A673 (cell line): ENCODE measurements around the gene RAX2. TPM values are rescaled to one million over a fixed set of nuclear protein-coding genes. Genes with fewer than 3 reads are reported as not detected.

Experiments used
- BruUV-seq: library from RNA; stranded (reverse); fragments of 400-500 nt; replicated peaks from 2 replicates; lab custom pipeline; 2021; lab: Mats Ljungman, UMichigan
- CTCF ChIA-PET: fragments of 300-600 bp; sonication (Branson Sonifier 250); formaldehyde crosslinking; loops from one replicate; lab custom pipeline; 2022; ENCODE audit warnings: antibody characterized with exemption; lab: Charles Lee
- POLR2A ChIA-PET: fragments of 300-600 bp; sonication (Branson Sonifier 250); formaldehyde crosslinking; loops from one replicate; lab custom pipeline; 2022; ENCODE audit warnings: antibody characterized with exemption; ENCODE audit not compliant: low non-redundant PET; lab: Charles Lee
- DNase-seq: peaks from one replicate; pipeline ENCODE4 v3.0.0-alpha.2; 2015; ENCODE audit warnings: low spot score
- H3K27ac ChIP-seq: fragments of 200-600 bp; sonication (generic); 2 replicates; pipeline ENCODE4 v1.5.1; 2016; ENCODE audit warnings: mixed run types, low read depth, mild to moderate bottlenecking, mixed read lengths, antibody characterized with exemption, low read length; ENCODE audit not compliant: poor library complexity, severe bottlenecking
- H3K27me3 ChIP-seq: fragments of 200-600 bp; sonication (generic); replicated peaks from 2 replicates; pipeline ENCODE4 v1.6.1; 2017; ENCODE audit warnings: mixed run types, low read depth, mild to moderate bottlenecking, mixed read lengths, antibody characterized with exemption, low read length; ENCODE audit not compliant: insufficient read depth, poor library complexity
- H3K36me3 ChIP-seq: fragments of 200-600 bp; sonication (generic); 2 replicates; pipeline ENCODE4 v1.6.1; 2016; ENCODE audit warnings: mixed run types, mild to moderate bottlenecking, mixed read lengths, antibody characterized with exemption, low read length; ENCODE audit not compliant: insufficient read depth, poor library complexity, severe bottlenecking
- H3K4me1 ChIP-seq: fragments of 200-600 bp; sonication (generic); 2 replicates; pipeline ENCODE4 v1.6.1; 2017; ENCODE audit warnings: mixed run types, mild to moderate bottlenecking, mixed read lengths, antibody characterized with exemption, low read length; ENCODE audit not compliant: insufficient read depth, poor library complexity, severe bottlenecking
- H3K4me3 ChIP-seq: fragments of 200-600 bp; sonication (generic); 2 replicates; pipeline ENCODE4 v1.5.1; 2016; ENCODE audit warnings: low read depth, mixed run types, mild to moderate bottlenecking, mixed read lengths, low read length; ENCODE audit not compliant: poor library complexity, severe bottlenecking
- H3K9me3 ChIP-seq: fragments of 200-600 bp; sonication (generic); 2 replicates; pipeline ENCODE4 v1.6.1; 2016; ENCODE audit warnings: mixed run types, low read depth, mild to moderate bottlenecking, mixed read lengths, antibody characterized with exemption, low read length; ENCODE audit not compliant: poor library complexity, severe bottlenecking
- CTCF ChIP-seq: fragments of 300-800, 200-600 bp; sonication (generic); conservative IDR thresholded peaks from 2 replicates; pipeline ENCODE4 v1.5.1; 2017; ENCODE audit warnings: low read depth, mild to moderate bottlenecking, antibody characterized with exemption, low read length, moderate library complexity, mixed read lengths
- EZH2 ChIP-seq: fragments of 200-600 bp; sonication (generic); IDR thresholded peaks from 2 replicates; pipeline ENCODE4 v1.6.1; 2017; ENCODE audit warnings: borderline replicate concordance, low read depth, mild to moderate bottlenecking, mixed read lengths, antibody characterized with exemption, low read length; ENCODE audit not compliant: poor library complexity, severe bottlenecking
- intact Hi-C: fragments of 100-400 bp; cut with micrococcal nuclease; formaldehyde crosslinking; loops from one replicate; pipeline ENCODE4 v1.10.0; 2022; ENCODE audit not compliant: unreplicated experiment
- total RNA-seq: library from RNA; stranded (reverse); gene quantifications from 2 replicates; pipeline ENCODE4 v1.2.3, GENCODE V29; 2021

The RAX2 gene
- total RNA-seq, 1 experiment from 2014 or later, result not detected

- ChIA-PET POLR2A (interaction anchor here (0.6 kb wide), 1 partner anchor 35 kb away, joined by 3 read pairs; no protein-coding TSS in a partner anchor), CTCF (no interaction called here)
- no peak for TF ChIP-seq CTCF
- TF ChIP-seq EZH2, result no peak
- H3K4me3 ChIP-seq, result no peak overlapping the region
- no peaks in the 10 kb centered on the region for H3K36me3 ChIP-seq
- DNase-seq, result no peak
- no peaks in the 10 kb centered on the region for H3K9me3 ChIP-seq
- peaks cover 4% of the 10 kb centered on the region for H3K4me1 ChIP-seq
- no TSS peak for BruUV-seq
- no peak overlapping the region for H3K27ac ChIP-seq
- peaks cover 21% of the 10 kb centered on the region for H3K27me3 ChIP-seq
- intact Hi-C loops, result no loop called here
These were observed 48.1 kb downstream of the RAX2 start for GRCh38 chr19:3723883-3724282.

GRCh38 chr19:3723110-3723488, 48.9 kb downstream of the RAX2 start:
- intact Hi-C loops, result no loop called here
- no peaks in the 10 kb centered on the region for H3K9me3 ChIP-seq
- H3K27me3 ChIP-seq, result peaks cover 21% of the 10 kb centered on the region
- H3K36me3 ChIP-seq, result no peaks in the 10 kb centered on the region
- no peak overlapping the region for H3K4me3 ChIP-seq
- POLR2A ChIA-PET, result no interaction called here
- no peak overlapping the region for H3K27ac ChIP-seq
- DNase-seq, result no peak
- no TSS peak for BruUV-seq
- TF ChIP-seq EZH2 (no peak), CTCF (no peak)
- CTCF ChIA-PET, result interaction anchor here (0.6 kb wide), 1 partner anchor 30 kb away, joined by 4 read pairs; no protein-coding TSS in a partner anchor
- peaks cover 4% of the 10 kb centered on the region for H3K4me1 ChIP-seq

DNA sequence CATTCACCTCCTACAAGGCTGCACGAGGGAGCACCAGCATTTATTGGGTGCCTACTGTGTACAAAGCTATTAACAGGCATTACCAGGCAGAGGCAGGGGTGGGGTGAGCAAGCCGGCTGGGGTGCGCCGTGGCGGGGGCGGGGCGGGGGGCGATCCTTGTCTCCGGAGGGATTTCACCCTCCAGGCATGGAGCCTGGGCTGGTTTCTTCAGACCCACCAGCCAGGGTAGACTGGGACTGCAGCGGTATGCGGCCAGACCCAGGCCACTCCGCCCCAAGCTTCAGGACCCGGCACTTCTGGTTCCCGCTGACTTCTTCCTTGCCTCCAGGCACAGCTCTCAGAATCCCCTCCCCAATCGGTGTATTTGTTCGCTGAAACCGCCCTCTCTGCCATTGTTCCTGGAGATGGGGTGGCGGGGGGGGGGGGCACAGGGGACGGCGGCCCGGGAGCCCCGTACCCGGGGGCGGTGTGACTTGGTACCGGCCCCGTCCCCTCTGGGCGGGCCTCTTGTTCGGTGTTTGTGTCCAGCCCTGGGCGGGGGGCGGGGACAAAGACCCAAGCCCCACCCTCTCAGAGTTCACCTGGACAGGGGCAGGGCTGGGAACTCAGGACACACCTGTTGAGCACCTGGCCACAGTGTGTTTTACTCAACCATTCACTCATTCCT, 49.5 kb downstream of the RAX2 start:
- DNase-seq, result no peak
- Histone ChIP-seq H3K27me3 (peaks cover 21% of the 10 kb centered on the region), H3K4me3 (no peak overlapping the region), H3K27ac (no peak overlapping the region), H3K4me1 (peaks cover 4% of the 10 kb centered on the region), H3K36me3 (no peaks in the 10 kb centered on the region), H3K9me3 (no peaks in the 10 kb centered on the region)
- CTCF ChIA-PET, result no interaction called here
- BruUV-seq, result no TSS peak
- intact Hi-C loops, result no loop called here
- TF ChIP-seq EZH2 (no peak), CTCF (no peak)
- POLR2A ChIA-PET, result interaction anchor here (0.7 kb wide), 1 partner anchor 36 kb away, joined by 8 read pairs; no protein-coding TSS in a partner anchor
